NCI-H226 (cell line): ENCODE data around the gene AFAP1L2.
"Not testable (repeated sequence)": the region's sequence is repeated elsewhere in the genome, so short reads cannot be mapped to it uniquely, and the experiment has no call there.

ENCODE experiments used
- DNase-seq: peaks from one replicate; pipeline ENCODE4 v3.0.0-alpha.2; 2015

AFAP1L2 gene

DNA sequence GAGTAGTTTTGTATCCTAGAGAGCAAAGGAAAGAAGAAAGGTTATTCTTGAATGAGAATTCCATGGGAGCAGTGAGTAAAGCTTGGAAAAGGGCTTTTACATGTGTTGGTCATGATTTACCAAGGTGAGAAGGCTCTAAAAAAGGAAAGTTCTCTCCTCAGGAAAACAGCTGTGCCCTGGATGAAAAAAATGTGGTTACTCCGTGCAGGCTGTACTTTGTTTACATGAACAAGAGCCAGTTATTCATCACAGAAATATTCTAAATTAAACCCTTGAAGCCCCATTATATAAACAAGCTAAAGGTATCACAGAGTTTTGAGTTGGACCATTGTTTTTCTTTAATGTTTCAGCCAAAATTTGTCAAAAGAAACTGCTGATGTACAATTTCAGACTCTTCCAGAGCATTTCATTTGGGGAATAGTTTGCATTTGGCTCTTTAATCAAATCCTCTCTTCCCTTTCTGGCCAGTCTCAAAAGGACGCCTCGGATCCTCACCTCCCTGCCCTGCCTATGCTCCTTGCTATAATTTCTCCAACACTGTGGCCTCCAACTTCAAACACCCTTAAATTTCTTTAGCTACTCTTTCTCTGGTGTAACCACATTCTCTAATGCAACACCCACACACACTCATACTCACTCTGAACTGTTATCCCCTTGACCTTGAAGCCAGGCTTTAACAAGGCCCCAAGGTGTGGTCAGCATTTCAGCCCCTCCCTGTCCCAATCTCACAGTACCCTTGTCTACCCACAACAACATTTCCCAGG lies 47.4 kb downstream of the AFAP1L2 start:
- DNase-seq = no peak

- DNase-seq = no peak
Measured at GRCh38 chr10:114356126-114356525, 48.2 kb downstream of the AFAP1L2 start.

- no peak for DNase-seq
Measured at GRCh38 chr10:114353383-114353782, 50.9 kb downstream of the AFAP1L2 start.

DNA sequence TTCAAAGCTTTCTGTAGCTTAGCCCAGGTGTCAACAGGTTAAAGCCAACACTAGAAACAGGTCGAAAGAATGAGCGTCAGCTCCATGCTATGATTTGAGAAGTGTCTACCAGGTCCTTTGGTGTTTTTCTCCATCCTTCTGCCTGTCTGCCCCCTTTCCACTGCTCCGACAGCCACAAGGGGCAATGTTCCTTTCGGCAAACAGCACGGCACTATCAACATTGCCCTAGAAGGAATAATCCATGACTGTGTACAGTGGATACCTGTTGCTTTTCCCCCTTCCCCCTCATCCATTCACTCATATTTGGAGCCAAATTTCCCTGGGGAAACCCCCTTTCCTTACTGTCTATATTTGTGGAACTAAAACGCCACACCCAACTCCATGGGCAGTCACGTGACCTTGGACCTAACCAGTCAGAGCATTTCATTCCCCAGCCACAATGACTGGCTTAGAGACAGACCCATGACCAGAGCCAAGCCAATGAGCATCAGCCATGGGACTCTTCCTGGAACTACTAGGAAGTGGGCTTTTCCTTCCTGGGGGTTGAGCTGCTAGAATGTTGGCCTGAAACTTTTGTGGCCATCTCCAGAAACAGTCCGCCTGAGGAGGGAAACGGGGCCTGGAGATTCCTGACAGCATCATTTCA lies 51.5 kb downstream of the AFAP1L2 start:
- DNase-seq = no peak

DNA sequence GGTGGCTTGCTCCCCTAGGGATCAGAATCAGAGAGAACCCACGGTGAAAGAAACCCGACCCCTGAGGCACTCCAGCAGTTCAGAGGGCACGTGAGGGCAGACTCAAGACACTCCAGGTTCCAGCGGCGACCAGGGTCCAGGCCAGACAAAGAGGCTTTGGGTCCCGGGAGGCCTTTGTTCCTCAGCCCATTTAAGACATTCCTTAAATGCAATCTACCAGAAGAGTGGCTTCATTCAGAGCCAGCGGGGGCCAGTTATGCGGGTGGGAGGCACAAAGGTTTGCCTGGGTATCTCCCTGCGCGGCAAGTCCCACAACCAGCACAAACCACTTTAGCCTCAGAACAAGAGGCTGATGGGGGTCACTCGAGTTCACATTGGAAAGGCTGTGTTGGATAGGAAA lies 53.6 kb downstream of the AFAP1L2 start:
- DNase-seq = no peak

DNA sequence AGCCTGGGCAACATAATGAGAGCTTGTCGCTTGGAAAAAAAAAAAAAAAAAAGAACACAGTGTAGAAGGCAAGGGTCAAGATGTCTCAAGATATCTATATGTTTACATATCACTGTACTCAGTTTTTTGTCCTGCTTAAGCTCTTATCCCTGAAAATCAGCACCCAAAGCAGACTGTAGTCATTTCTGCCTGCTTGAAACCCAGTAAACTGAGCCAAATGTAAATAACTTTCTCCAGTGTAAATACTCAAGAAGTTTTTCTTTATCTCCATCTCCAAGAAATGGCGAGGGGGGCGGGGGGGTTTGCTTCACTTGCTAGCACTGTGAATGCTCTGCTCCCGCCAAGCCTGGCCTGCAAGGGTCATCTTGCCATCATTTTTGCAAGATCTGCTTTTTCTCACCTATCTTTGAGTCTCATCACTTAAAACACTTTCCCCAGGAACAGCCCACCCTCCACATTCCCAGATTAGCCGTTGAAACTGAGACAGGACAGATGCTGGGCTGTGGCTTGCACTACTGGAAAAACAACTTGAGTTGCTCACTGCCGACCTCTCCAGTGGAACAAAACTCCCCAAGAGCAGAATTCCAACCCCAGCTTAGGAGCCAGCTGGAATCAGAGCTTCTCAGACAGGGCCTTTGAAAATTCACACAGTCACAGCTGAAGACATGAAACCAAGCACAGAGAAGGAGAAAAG lies 54.6 kb downstream of the AFAP1L2 start:
- DNase-seq = no peak

GRCh38 chr10:114349071-114349470 lies 55.2 kb downstream of the AFAP1L2 start:
- DNase-seq = not testable (repeated sequence)

DNA sequence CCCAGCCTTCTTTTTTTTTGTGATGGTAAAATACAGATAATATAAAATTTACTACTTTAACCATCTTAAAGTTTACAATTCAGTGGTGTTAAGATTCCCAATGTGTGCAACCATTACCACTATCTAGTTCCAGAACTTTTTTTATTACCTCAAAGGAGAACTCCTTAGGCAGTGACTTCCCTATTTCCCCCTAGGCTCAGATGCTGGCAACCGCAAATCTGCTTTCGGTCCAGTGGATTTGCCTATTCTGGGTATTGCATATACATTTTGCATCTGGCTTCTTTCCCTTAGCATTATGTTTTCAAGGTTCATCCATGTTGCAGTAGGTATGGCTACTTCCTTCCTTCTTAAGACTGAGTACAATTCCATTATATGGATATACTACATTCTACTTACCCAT lies 56.5 kb downstream of the AFAP1L2 start:
- DNase-seq = no peak

DNA sequence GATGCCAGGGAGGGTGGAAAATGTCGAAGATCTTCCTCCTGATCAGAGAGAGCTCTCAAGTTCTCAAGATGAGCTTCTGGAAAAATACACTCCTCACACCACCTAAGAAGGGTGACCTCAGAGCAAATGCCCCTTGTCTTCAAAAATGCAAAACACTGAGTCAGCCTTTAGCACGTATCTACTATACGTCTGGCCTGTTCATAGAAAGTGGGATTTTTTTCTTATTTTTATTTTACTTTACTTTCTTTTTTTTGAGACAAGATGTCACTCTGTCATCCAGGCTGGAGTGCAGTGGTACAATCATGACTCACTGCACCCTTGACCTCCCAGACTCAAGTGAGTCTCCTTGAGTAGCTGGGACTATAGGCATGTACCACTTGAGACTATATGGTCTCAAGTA lies 57.1 kb downstream of the AFAP1L2 start:
- DNase-seq = no peak

DNA sequence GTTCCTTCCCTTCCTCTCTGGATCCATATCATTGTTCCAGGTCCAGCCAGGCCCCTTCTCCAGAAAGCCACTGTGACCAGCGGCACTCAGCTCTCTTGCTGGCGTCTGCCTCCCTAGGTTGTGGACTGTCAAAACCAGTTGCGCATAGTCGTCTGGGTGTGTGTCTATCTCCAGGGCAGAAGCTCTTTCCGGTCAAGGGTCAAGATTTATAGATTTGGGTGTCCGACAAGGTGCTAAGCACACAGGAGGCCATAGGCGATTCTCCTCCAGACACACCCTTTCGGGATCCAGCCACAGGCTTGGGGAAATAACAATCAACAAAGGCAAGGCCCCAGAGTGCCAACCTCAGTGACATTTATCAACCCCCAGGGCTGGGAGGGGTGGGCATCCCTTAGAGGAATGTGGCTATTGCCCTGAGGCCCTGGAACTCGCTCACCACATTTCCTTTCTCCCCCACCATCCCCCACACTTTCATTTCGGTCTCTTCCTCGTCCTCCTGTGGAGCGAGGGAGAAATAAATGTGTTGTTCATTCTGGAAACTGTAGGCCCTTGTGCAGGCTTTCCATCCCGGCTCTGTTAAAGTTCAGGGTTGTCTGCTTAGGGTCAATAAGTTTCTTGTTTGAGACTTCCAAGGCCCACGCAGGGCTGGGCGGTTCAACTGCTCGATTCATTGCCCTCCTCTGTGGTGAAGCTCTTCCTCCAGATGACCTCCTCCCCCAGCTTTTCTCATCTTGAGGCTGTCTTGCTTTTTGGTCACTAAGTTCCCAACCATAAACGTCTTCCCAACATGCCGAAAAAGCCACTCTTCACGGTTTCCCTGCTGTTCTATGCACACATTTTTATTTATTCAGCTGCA lies 57.9 kb downstream of the AFAP1L2 start:
- no peak for DNase-seq

- no peak for DNase-seq
Measured at GRCh38 chr10:114345701-114346100, 58.6 kb downstream of the AFAP1L2 start.

DNA sequence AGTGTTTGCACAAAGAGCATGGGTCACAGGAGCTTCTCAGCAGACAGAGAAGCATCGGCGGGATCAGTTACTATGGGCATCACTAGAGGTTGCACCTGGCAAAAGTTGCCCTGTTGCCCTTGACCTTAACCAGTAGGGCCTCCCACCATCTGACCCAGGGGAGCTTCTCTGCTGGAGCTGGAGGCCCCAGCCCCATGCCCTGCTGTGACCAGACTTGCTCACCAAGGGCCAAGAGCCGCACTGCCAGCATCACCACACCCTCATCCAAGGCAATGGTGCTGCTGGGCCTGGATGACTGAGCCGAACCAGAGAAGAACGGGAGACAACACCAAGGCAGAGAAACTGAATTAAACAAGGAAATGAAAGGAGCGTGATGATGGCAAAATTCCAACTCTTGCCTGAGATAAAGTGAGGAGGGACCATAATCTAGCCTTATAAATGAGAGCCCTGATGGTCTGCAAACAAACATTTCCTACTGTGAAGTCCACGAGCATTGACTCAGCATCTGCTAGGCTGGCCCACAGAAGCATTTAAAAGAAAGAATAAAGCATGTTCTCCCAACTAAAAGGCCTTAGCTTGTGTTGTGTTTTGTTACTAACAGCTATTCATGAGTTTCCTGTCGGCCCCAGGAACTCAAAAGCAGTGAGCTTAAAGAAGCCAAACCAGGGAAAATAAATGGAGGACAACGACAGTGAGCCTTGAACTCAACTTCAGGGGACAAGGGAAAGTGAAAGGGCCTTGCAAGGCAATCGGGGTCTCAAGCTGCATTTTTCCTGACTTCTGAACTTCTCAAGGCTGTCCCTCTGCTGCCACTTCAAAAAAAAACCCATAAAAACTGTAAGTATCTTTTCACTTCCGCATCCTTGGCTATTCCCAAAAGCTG lies 60.4 kb downstream of the AFAP1L2 start:
- DNase-seq = no peak

DNA sequence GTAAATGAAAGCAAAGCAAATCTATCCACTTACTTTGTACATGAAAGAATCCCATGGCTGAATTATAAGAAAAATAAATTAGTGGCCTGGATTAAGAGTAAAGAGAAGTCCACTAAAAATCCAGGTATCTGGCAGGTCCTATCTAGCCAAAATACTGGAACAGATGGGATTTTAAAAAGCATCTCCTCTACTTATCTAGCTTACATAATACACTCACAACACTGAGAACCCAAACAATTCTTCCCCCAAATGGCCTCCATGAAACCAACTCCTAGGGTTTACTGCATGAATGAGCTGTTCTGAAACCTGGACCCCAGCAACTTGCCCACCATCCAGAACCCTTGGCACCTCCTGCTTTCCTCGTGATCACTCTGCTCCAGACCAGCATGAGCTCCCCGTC lies 61.3 kb downstream of the AFAP1L2 start:
- no peak for DNase-seq

DNA sequence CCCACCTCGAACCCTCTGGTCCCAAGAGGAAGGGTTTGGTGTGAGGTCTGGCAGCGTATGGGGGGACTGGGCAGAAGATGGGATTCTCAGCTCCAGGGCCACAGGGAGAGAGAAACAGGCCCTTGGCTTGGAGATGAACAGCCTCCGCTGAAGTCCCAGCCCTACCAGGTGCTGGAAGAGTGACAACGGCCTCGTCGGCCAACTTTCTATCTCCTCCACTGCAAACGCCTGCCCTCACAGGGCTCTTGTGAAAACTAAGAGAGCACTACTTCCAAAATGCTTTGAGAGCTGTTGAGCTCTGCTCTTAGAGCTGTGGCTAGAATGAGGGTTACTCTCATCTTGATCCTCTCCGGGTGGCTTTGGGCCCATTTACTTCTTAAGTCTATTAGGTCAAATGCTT lies 63.5 kb downstream of the AFAP1L2 start:
- DNase-seq = no peak

DNA sequence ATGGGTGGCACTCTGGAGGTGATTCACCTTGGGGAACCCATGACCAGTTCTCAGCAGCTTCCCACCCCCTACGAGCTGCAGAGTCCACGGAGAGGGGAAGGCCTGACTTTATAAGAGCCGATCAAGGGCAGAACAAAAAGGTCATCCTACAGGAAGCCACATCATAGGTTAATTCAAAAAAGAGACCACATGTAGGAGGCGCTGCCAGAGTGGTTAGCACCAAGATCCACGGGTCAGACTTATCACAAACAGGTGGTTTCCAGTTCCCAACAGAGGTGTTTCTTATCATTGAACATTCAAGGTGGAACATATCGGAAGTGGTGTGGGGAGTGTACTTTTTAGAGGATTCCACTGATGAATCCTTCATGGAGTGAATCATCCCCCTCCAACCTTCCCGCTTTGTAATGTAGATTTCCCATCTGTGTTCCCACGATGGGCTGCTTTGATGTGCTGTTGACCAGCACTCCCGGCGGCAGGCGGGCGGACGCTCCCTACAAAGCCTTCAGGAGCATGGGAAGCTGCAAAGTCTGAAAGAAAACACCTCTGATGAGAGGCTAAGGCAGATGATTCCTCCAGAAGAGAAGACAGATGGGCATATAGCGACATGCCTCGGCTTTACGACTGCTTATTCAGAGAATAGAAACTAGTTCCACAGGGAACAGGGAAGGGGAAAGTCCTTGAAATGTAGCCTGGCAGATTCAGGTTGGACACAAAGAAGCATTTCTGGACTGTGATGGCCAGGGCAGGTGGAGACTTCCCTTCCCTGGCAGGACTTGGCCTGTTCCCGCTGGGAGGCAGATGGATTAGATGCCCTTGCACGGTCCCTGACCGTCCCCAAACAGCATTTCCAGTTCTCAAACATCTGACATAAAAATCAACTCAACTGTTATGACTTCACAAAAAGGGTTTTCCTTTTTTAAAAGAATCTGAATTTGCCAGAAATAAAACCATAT lies 66.5 kb downstream of the AFAP1L2 start:
- no peak for DNase-seq

- no peak for DNase-seq
Measured at GRCh38 chr10:114336823-114337509, 67.3 kb downstream of the AFAP1L2 start.

GRCh38 chr10:114335614-114336013 lies 68.7 kb downstream of the AFAP1L2 start:
- DNase-seq = no peak

GRCh38 chr10:114334301-114334700 lies 70.0 kb downstream of the AFAP1L2 start:
- DNase-seq = no peak

- not testable (repeated sequence) for DNase-seq
Measured at GRCh38 chr10:114333441-114333840, 70.9 kb downstream of the AFAP1L2 start.
